HUES64 (cell line): ENCODE data around the gene FCGR3B. TPM values are rescaled to one million over a fixed set of nuclear protein-coding genes. Genes with fewer than 3 reads are reported as not detected.
"Not testable (repeated sequence)": the region's sequence is repeated elsewhere in the genome, so short reads cannot be mapped to it uniquely, and the experiment has no call there.

Experiments used
- H3K27ac ChIP-seq: 2 replicates; pipeline ENCODE4 v1.7.0; 2013; ENCODE audit warnings: low read depth, low read length, inconsistent platforms
- H3K27me3 ChIP-seq: 2 replicates; pipeline ENCODE4 v1.6.1; 2013; ENCODE audit warnings: mild to moderate bottlenecking, low read length; ENCODE audit not compliant: insufficient read depth
- H3K36me3 ChIP-seq: 2 replicates; pipeline ENCODE4 v1.6.1; 2013; ENCODE audit warnings: mild to moderate bottlenecking, low read length; ENCODE audit not compliant: insufficient read depth
- H3K4me1 ChIP-seq: 2 replicates; pipeline ENCODE4 v1.6.1; 2013; ENCODE audit warnings: mild to moderate bottlenecking, low read length, moderate library complexity; ENCODE audit not compliant: insufficient read depth
- H3K4me3 ChIP-seq: 2 replicates; pipeline ENCODE4 v1.5.1; 2013; ENCODE audit warnings: mild to moderate bottlenecking, low read length, moderate library complexity
- H3K9ac ChIP-seq: 2 replicates; pipeline ENCODE4 v1.6.1; 2013; ENCODE audit warnings: mild to moderate bottlenecking, low read depth, low read length
- H3K9me3 ChIP-seq: 2 replicates; pipeline ENCODE4 v1.6.1; 2013; ENCODE audit warnings: low read depth, low read length; ENCODE audit not compliant: insufficient read depth
- WGBS: fragments of 150-250, 120-280 bp; methylation state at CpG from one replicate; pipeline ENCODE4 v1.1.7; 2013; ENCODE audit warnings: missing lambda C conversion rate; 5-methylcytosine and 5-hydroxymethylcytosine counted together
- polyA plus RNA-seq, 2 experiments: library from polyadenylated mRNA; stranded (reverse); fragments of 50-300 nt; gene quantifications; one replicate each; pipeline ENCODE4 v1.2.3, GENCODE V29; 2013

Gene FCGR3B
- not detected for polyA plus RNA-seq (2013, experiment 1 of 2)
- not detected for polyA plus RNA-seq (2013, experiment 2 of 2)

GRCh38 chr1:161631076-161631475 is at the start of gene FCGR3B:
FCGR3B (minus strand) TSS chr1:161631176; CDS start chr1:161631094, 82 bp downstream.
- H3K27ac ChIP-seq = no peak within 1 kb of the TSS
- H3K9me3 ChIP-seq = no peaks in the 10 kb centered on the region
- H3K4me3 ChIP-seq = no peak within 1 kb of the TSS
- H3K36me3 ChIP-seq = no peaks in the 10 kb centered on the region
- H3K27me3 ChIP-seq = no peaks in the 10 kb centered on the region
- H3K9ac ChIP-seq = no peak within 1 kb of the TSS
- WGBS = 97% methylated on average over 4 of the region's 4 CpGs
- H3K4me1 ChIP-seq = no peaks in the 10 kb centered on the region

DNA sequence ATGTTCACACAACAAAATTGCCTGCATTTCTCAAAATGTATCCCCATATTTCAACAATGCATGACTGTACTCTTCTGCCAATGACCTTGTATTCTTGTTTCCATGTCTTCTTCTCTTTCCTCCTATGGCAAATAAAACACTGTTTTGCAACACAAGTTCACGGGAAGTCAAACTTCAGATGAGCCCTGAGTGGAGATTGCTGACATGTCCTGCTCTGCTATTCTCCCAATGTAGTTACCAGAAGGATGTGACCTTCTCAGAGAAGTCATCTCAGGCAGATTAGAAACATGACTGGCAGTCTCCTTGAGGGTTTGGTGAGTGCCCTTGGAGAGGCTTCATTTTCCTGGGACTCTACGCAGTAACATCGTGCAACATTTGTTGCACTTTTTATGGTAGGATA is 47.5 kb upstream of the FCGR3B start:
- Histone ChIP-seq H3K36me3 (no peaks in the 10 kb centered on the region), H3K9me3 (no peaks in the 10 kb centered on the region), H3K4me3 (no peak overlapping the region), H3K9ac (no peak overlapping the region), H3K27ac (no peak overlapping the region), H3K4me1 (no peaks in the 10 kb centered on the region), H3K27me3 (0 out of 2 replicates have a peak, but pooled peaks cover 4% of the 10 kb centered on the region)
- 99% methylated on average over 2 of the region's 3 CpGs for WGBS

DNA sequence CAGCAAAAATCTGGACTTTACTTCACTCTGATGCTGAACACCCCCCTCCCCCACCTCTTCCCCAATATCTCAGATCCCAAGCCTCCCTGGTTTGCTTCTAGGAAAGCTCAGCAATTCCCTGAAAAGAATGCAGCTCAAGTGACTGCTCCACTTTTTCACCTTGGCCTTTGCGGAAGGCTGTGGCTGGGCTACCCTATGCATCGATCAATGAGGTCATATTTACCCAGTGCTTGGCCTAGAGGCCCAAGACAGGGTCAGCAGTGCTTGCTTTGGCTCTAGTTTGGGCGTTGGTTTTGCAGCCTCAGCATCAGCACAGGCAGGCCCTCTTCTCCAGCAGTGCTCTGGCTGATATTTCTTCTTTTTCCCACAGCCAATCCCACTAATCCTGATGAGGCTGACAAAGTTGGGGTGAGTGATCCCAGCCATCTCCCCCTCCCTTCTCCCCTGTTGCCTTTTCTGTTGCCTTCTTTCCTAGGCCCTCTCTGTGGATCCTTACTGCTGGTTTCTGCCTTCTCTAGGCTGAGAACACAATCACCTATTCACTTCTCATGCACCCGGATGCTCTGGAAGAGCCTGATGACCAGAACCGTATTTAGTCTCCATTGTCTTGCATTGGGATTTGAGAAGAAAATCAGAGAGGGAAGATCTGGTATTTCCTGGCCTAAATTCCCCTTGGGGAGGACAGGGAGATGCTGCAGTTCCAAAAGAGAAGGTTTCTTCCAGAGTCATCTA is 46.1 kb upstream of the FCGR3B start:
- H3K27ac ChIP-seq = no peak overlapping the region
- no peak overlapping the region for H3K4me3 ChIP-seq
- H3K9ac ChIP-seq = no peak overlapping the region
- H3K27me3 ChIP-seq = 0 out of 2 replicates have a peak, but pooled peaks cover 4% of the 10 kb centered on the region
- H3K9me3 ChIP-seq = no peaks in the 10 kb centered on the region
- no peaks in the 10 kb centered on the region for H3K4me1 ChIP-seq
- WGBS = 91% methylated on average over 5 of the region's 5 CpGs
- H3K36me3 ChIP-seq = no peaks in the 10 kb centered on the region

GRCh38 chr1:161676441-161676840 is 45.5 kb upstream of the FCGR3B start:
- Histone ChIP-seq H3K4me3 (no peak overlapping the region), H3K27me3 (no peaks in the 10 kb centered on the region), H3K27ac (no peak overlapping the region), H3K4me1 (0 out of 2 replicates have a peak, but pooled peaks cover 2% of the 10 kb centered on the region), H3K9me3 (no peaks in the 10 kb centered on the region), H3K9ac (no peak overlapping the region), H3K36me3 (no peaks in the 10 kb centered on the region)
- 91% methylated on average over 2 of the region's 2 CpGs for WGBS

DNA sequence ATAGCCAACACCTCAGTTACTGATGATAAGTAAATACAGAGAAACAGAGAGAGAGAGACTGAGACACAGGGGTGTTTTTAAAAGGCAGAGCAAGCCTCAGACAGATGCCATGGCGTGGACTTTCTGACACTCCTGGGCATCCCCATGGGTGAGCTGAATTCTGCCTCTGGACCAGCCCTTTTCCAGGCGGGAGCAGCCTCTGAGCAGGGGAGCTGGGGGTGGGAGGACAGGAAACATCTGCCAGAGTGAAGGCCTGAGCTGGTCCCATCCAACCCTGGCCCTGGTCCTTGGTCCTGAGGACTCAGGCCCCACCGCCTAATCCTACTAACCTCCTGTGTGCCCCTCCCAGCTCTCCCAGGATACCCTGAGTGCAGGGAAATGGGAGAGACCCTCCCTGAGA is 43.9 kb upstream of the FCGR3B start:
- H3K27ac ChIP-seq = not testable (repeated sequence)

GRCh38 chr1:161674447-161674846 is 43.5 kb upstream of the FCGR3B start:
- not testable (repeated sequence) for H3K9ac ChIP-seq, H3K4me3 ChIP-seq, H3K9me3 ChIP-seq, H3K36me3 ChIP-seq, H3K27ac ChIP-seq, H3K4me1 ChIP-seq, H3K27me3 ChIP-seq
- WGBS = no CpG with 5 or more reads among the region's 3 CpGs

More for the DNA sequence above, 43.9 kb upstream of the FCGR3B start:
- not testable (repeated sequence) for H3K9me3 ChIP-seq, H3K9ac ChIP-seq, H3K4me1 ChIP-seq, H3K36me3 ChIP-seq, H3K4me3 ChIP-seq, H3K27me3 ChIP-seq
- 90% methylated on average over 2 of the region's 3 CpGs for WGBS

- H3K9me3 ChIP-seq, H3K27me3 ChIP-seq, H3K4me3 ChIP-seq, H3K27ac ChIP-seq, H3K4me1 ChIP-seq, H3K36me3 ChIP-seq, H3K9ac ChIP-seq: not testable (repeated sequence)
- WGBS = 71% methylated on average over 6 of the region's 7 CpGs
These were observed 42.5 kb upstream of the FCGR3B start for GRCh38 chr1:161673437-161673836.

DNA sequence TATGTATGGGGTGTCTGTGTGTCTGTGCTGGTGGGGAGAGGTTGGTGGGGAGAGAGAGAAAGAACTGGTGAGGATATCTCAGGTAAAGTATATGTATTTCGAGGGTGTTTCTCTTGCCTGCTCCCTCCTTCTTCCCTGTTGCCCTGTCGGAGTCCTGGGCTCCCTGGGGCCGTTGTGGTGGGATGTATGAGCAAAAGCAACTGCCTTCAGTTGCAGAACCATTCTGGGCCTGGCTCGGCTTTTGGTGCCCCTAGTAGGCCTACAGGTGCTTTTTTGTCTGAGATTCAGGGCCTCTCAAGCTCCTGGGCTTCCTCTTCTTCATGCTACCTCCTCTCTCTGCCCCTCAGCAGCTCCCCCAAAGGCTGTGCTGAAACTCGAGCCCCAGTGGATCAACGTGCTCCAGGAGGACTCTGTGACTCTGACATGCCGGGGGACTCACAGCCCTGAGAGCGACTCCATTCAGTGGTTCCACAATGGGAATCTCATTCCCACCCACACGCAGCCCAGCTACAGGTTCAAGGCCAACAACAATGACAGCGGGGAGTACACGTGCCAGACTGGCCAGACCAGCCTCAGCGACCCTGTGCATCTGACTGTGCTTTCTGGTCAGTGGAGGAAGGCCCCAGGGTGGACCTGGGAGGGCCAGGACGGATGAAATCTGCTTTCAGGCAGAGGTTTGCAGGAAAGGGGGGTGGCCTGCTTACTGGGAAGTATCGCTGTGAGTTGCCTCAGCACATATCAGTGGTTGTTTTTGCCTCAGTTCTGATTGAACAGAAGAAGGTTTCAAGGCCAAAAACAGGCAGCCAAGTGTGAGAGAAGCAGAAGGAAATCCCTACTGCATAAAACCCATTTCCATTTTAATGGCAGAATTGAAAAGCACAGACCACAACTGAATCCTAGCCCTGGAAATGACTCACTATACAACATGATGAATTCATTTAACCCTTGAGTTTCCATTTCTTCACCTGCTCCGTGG is 40.4 kb upstream of the FCGR3B start:
- not testable (repeated sequence) for H3K27me3 ChIP-seq, H3K4me3 ChIP-seq, H3K4me1 ChIP-seq, H3K9ac ChIP-seq, H3K36me3 ChIP-seq, H3K27ac ChIP-seq, H3K9me3 ChIP-seq
- 56% methylated on average over 7 of the region's 15 CpGs for WGBS

- H3K27me3 ChIP-seq, H3K9me3 ChIP-seq, H3K4me3 ChIP-seq, H3K4me1 ChIP-seq, H3K36me3 ChIP-seq, H3K27ac ChIP-seq, H3K9ac ChIP-seq: not testable (repeated sequence)
- no CpG with 5 or more reads among the region's 4 CpGs for WGBS
These were observed 33.7 kb upstream of the FCGR3B start for GRCh38 chr1:161664689-161665088.

GRCh38 chr1:161663569-161663968 is 32.6 kb upstream of the FCGR3B start:
- H3K9me3 ChIP-seq, H3K27ac ChIP-seq, H3K4me3 ChIP-seq, H3K36me3 ChIP-seq, H3K9ac ChIP-seq, H3K27me3 ChIP-seq, H3K4me1 ChIP-seq: not testable (repeated sequence)
- WGBS = no CpG with 5 or more reads among the region's 1 CpG

DNA sequence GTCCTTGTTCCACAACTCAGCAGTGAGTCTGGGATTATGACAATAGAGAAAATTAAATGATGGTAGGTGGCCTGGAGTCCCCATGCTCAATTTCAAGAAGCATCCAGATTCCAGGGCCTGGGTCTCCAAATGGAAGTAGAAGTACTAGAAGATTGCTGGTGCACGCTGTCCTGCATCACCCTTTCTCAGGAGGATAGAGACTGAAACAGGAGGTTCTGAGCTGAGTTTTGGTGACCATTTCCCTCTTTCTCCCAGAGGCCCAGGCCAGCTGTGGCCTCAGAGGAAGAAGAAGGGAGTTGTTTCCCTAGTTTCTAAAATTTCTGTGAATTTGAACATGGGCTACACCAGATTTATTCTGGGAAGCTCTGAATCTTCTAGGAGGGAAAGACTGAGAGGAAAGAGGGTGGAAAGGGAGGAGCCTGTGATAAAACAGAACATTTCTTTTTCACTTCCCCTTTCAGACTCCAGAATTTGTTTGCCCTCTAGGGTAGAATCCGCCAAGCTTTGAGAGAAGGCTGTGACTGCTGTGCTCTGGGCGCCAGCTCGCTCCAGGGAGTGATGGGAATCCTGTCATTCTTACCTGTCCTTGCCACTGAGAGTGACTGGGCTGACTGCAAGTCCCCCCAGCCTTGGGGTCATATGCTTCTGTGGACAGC is 31.8 kb upstream of the FCGR3B start, which contains the start of gene FCGR2B:
TSS of gene FCGR2B (plus strand) at position 460 of the 656 bp plus-strand sequence. CDS start at position 559, 99 bp downstream.
- not testable (repeated sequence) for H3K27me3 ChIP-seq, H3K4me3 ChIP-seq, H3K4me1 ChIP-seq, H3K9ac ChIP-seq, H3K27ac ChIP-seq, H3K36me3 ChIP-seq, H3K9me3 ChIP-seq
- no CpG with 5 or more reads among the region's 4 CpGs for WGBS
